Endothelial cell (in vitro differentiated cells): ENCODE measurements around the gene VSTM2L. TPM values are rescaled to one million over a fixed set of nuclear protein-coding genes. Genes with fewer than 3 reads are reported as not detected.
A peak's percentile ranks its signal among the peaks of the same experiment; 100 is the strongest.

ENCODE experiments used
- DNase-seq: peaks from one replicate; pipeline ENCODE4 v3.0.0; 2021; ENCODE audit warnings: low spot score
- H3K27ac Mint-ChIP-seq: one replicate; pipeline ENCODE4 v1.8.0; 2021; ENCODE audit warnings: mixed read lengths, inconsistent platforms; ENCODE audit not compliant: unreplicated experiment
- H3K27me3 Mint-ChIP-seq: one replicate; pipeline ENCODE4 v1.8.0; 2021; ENCODE audit warnings: mild to moderate bottlenecking, moderate library complexity, mixed read lengths, inconsistent platforms; ENCODE audit not compliant: unreplicated experiment
- H3K36me3 Mint-ChIP-seq: one replicate; pipeline ENCODE4 v1.8.0; 2021; ENCODE audit warnings: mild to moderate bottlenecking, low read depth, mixed read lengths, inconsistent platforms; ENCODE audit not compliant: unreplicated experiment
- H3K4me1 Mint-ChIP-seq: one replicate; pipeline ENCODE4 v1.8.0; 2021; ENCODE audit warnings: mild to moderate bottlenecking, mixed read lengths, inconsistent platforms; ENCODE audit not compliant: unreplicated experiment
- H3K4me3 Mint-ChIP-seq: one replicate; pipeline ENCODE4 v1.8.0; 2021; ENCODE audit warnings: mild to moderate bottlenecking, mixed read lengths, inconsistent platforms; ENCODE audit not compliant: unreplicated experiment
- H3K9me3 Mint-ChIP-seq: one replicate; pipeline ENCODE4 v1.8.0; 2021; ENCODE audit warnings: mixed read lengths, inconsistent platforms; ENCODE audit not compliant: unreplicated experiment
- CTCF ChIP-seq: fragments of 200-600 bp; sonication (generic); IDR thresholded peaks from one replicate; pipeline ENCODE4 v1.5.0; 2021; ENCODE audit warnings: antibody characterized with exemption; ENCODE audit not compliant: unreplicated experiment
- total RNA-seq: library from RNA; stranded (reverse); fragmentation: NEBNext Ultra II Directional; extraction: Animal tissue kit (Norgen Biotek cat#: 25700); gene quantifications from one replicate; pipeline ENCODE4 v1.2.1, GENCODE V29; 2021; ENCODE audit not compliant: unreplicated experiment

The VSTM2L gene
- total RNA-seq, 1 donor from 2014 or later, result 1.6 TPM

- no peak overlapping the region for H3K4me3 Mint-ChIP-seq
- no peak overlapping the region for H3K27ac Mint-ChIP-seq
- no peaks in the 10 kb centered on the region for H3K9me3 Mint-ChIP-seq
- peaks cover 17% of the 10 kb centered on the region for H3K27me3 Mint-ChIP-seq
- peaks cover 35% of the 10 kb centered on the region for H3K4me1 Mint-ChIP-seq
- H3K36me3 Mint-ChIP-seq, result no peaks in the 10 kb centered on the region
- no peak for DNase-seq
- no peak for TF ChIP-seq CTCF
Measured at GRCh38 chr20:37915434-37915787, 12.5 kb downstream of the VSTM2L start.

DNA sequence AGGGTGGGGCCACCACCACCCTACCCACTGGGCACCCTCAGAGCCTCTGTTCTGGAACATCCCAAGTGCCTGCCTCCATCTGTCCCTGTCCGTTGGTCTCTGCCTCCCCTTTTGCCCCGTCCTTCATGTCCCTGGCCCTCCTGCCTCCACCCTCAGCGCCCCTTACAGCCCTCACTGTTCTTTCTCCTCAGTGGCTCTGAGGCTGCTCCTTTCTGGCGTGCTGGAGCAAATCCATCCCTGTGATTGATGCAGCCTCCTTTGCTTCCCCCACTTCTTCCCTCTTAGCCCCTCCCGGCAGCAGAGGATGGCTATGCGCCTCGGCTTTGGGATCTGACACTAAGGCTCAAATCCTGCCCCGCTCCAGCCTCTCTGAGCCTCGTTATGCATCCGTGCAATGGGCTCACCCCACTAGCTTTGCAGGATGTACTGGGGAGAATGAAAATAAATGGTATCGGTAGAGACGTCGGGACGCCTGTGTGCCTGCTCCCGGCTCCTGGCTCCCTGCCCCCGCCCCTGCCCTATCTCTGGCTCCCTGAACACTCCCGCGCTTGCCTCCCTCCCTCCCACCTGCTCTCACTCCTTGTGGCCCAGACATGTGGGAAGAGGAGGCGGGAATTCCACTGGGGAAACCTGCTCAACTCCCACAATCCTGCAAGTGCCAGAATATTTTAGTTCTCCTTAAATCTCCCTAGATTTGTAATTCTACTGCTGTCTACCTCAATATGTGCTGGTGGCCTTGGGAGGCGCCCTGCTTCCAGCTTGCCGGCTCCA, 13.1 kb downstream of the VSTM2L start:
- no peak for DNase-seq
- no peaks in the 10 kb centered on the region for H3K36me3 Mint-ChIP-seq
- peaks cover 17% of the 10 kb centered on the region for H3K27me3 Mint-ChIP-seq
- peaks cover 35% of the 10 kb centered on the region for H3K4me1 Mint-ChIP-seq
- no peaks in the 10 kb centered on the region for H3K9me3 Mint-ChIP-seq
- H3K4me3 Mint-ChIP-seq, result peak overlapping the region; percentile 70
- H3K27ac Mint-ChIP-seq, result no peak overlapping the region
- TF ChIP-seq CTCF, result no peak

GRCh38 chr20:37917461-37917860, 14.5 kb downstream of the VSTM2L start:
- Mint-ChIP-seq H3K27ac (no peak overlapping the region), H3K4me1 (peaks cover 31% of the 10 kb centered on the region), H3K4me3 (no peak overlapping the region), H3K9me3 (no peaks in the 10 kb centered on the region), H3K27me3 (peaks cover 19% of the 10 kb centered on the region), H3K36me3 (no peaks in the 10 kb centered on the region)
- TF ChIP-seq CTCF, result no peak
- no peak for DNase-seq

DNA sequence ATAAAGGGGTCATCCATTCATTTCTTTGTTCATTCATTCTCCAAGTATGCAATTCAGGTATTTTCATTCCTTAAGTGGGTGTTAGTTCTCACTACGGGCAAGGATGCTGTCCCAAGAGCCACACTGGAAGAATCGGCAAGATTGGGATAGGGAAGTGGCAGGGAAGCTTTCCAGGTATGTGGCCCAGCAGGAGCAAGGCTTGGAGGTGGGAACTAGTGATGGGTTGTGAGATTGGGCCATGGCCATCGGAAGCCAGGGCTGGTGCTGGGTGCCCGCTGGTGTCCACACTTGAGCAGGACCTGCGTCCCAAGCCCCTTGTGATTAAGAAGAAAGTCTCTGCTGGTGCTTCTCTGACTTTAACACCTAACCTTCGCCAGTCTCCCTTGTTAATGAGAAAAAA, 15.1 kb downstream of the VSTM2L start:
- DNase-seq, result no peak
- Mint-ChIP-seq H3K4me1 (peaks cover 27% of the 10 kb centered on the region), H3K9me3 (no peaks in the 10 kb centered on the region), H3K36me3 (no peaks in the 10 kb centered on the region), H3K27me3 (peaks cover 20% of the 10 kb centered on the region), H3K27ac (no peak overlapping the region), H3K4me3 (no peak overlapping the region)
- no peak for TF ChIP-seq CTCF

DNA sequence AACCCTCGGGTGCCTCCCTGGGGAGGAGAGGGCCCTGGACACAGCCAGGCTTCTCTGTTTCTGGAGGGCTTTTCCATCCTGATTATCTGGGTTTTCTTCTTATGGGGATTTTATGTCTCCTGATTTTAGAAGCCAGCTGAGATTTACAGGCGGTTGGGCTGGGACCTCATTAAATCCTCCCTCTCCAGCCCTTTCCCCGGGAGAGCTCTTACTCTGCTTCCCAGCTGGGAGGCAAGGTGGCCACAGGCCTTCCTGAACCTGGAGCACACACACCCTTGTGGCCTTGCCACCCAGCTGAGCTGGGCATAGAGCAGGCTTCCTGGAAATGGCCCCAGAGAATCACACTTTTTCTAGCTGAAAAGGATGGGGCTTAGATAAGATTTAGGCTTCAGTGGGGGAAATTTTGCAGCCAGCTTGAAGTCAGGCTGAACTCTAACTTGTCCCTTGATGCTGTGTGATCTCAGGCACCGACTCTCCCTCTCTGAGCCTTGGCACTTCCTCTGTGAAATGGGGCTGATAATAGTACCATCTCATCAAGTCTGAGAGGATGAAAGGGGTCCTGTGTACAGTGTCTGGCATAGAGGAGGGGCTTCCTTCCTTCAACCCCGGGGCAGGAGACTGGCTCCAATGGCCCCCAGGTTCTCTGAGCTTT, 16.6 kb downstream of the VSTM2L start:
- Mint-ChIP-seq H3K4me3 (no peak overlapping the region), H3K4me1 (peaks cover 17% of the 10 kb centered on the region), H3K9me3 (no peaks in the 10 kb centered on the region), H3K36me3 (no peaks in the 10 kb centered on the region), H3K27me3 (peaks cover 15% of the 10 kb centered on the region), H3K27ac (no peak overlapping the region)
- TF ChIP-seq CTCF, result no peak
- DNase-seq, result no peak
